Hepatocyte (in vitro differentiated cells): ENCODE results near the gene CXCR4. TPM values are rescaled to one million over a fixed set of nuclear protein-coding genes. Genes with fewer than 3 reads are reported as not detected.

Source experiments
- DNase-seq: peaks from one replicate; pipeline ENCODE4 v3.0.0-alpha.2; 2016; ENCODE audit warnings: low spot score
- H2AFZ ChIP-seq: fragments of 200-600 bp; sonication (generic); 2 replicates; pipeline ENCODE4 v1.6.0; 2016; ENCODE audit warnings: antibody characterized with exemption, mild to moderate bottlenecking
- H3K27ac ChIP-seq: fragments of 200-600 bp; sonication (generic); 2 replicates; pipeline ENCODE4 v1.5.1; 2016; ENCODE audit warnings: mild to moderate bottlenecking
- H3K27me3 ChIP-seq: fragments of 200-600 bp; sonication (generic); 2 replicates; pipeline ENCODE4 v1.6.1; 2016
- H3K36me3 ChIP-seq: fragments of 200-600 bp; sonication (generic); replicated peaks from 2 replicates; pipeline ENCODE4 v1.5.1; 2016; ENCODE audit warnings: low read depth; ENCODE audit not compliant: insufficient read depth
- H3K4me1 ChIP-seq: fragments of 200-600 bp; sonication (generic); 2 replicates; pipeline ENCODE4 v1.5.1; 2016; ENCODE audit warnings: mild to moderate bottlenecking, moderate library complexity; ENCODE audit not compliant: insufficient read depth
- H3K4me2 ChIP-seq: fragments of 200-600 bp; sonication (generic); 2 replicates; pipeline ENCODE4 v1.6.0; 2016
- H3K4me3 ChIP-seq: fragments of 200-600 bp; sonication (generic); 2 replicates; pipeline ENCODE4 v1.5.1; 2016; ENCODE audit warnings: mild to moderate bottlenecking
- H3K79me2 ChIP-seq: fragments of 200-600 bp; sonication (generic); 2 replicates; pipeline ENCODE4 v1.6.0; 2017; ENCODE audit warnings: mild to moderate bottlenecking
- H3K9me2 ChIP-seq: fragments of 200-600 bp; sonication (generic); replicated peaks from 2 replicates; pipeline ENCODE4 v1.6.0; 2017; ENCODE audit warnings: mild to moderate bottlenecking; ENCODE audit not compliant: insufficient read depth
- H3K9me3 ChIP-seq: fragments of 200-600 bp; sonication (generic); 2 replicates; pipeline ENCODE4 v1.5.1; 2016; ENCODE audit warnings: low read depth, mild to moderate bottlenecking
- H4K20me1 ChIP-seq: fragments of 200-600 bp; sonication (generic); 2 replicates; pipeline ENCODE4 v1.6.0; 2016; ENCODE audit warnings: mild to moderate bottlenecking; ENCODE audit not compliant: insufficient read depth, poor library complexity, severe bottlenecking
- CTCF ChIP-seq: fragments of 200-600 bp; sonication (generic); IDR thresholded peaks from 2 replicates; pipeline ENCODE4 v1.5.1; 2016; ENCODE audit warnings: antibody characterized with exemption, mild to moderate bottlenecking; ENCODE audit not compliant: poor library complexity
- EZH2 ChIP-seq: fragments of 200-600 bp; sonication (generic); IDR thresholded peaks from 2 replicates; pipeline ENCODE4 v1.6.1; 2016; ENCODE audit warnings: antibody characterized with exemption, mild to moderate bottlenecking, borderline replicate concordance
- EZH2phosphoT487 ChIP-seq: fragments of 200-600 bp; sonication (generic); IDR thresholded peaks from one replicate; pipeline ENCODE4 v1.6.1; 2018; ENCODE audit warnings: antibody characterized with exemption, mild to moderate bottlenecking, low read depth, moderate library complexity; ENCODE audit not compliant: unreplicated experiment, severe bottlenecking
- whole genome bisulfite sequencing: methylation state at CpG from one replicate; pipeline ENCODE4 v1.1.6; 2016; ENCODE audit warnings: low lambda C conversion rate; ENCODE audit errors: missing lambda C conversion rate; 5-methylcytosine and 5-hydroxymethylcytosine counted together
- polyA plus RNA-seq: library from polyadenylated mRNA; unstranded; fragments of >200 nt; fragmentation: Nextera tagmentation; extraction: Ambion mirVana; gene quantifications from 2 replicates; pipeline ENCODE4 v1.2.1, GENCODE V29; 2016
- total RNA-seq: library from RNA; depleted of rRNA; stranded (reverse); fragments of >200 nt; gene quantifications from 2 replicates; pipeline ENCODE4 v1.2.3, GENCODE V29; 2014

The CXCR4 gene
- total and polyA plus RNA-seq, 2 experiments from 2014 or later, result 3.8 to 6.2 TPM

GRCh38 chr2:136131961-136132824 lies 14.2 kb upstream of the CXCR4 start:
- no peak for TF ChIP-seq EZH2
- TF ChIP-seq CTCF, result no peak
- TF ChIP-seq EZH2phosphoT487, result no peak
- Histone ChIP-seq H4K20me1 (no peaks in the 10 kb centered on the region), H3K4me3 (no peak overlapping the region), H2AFZ (no peak overlapping the region), H3K79me2 (no peaks in the 10 kb centered on the region), H3K36me3 (no peaks in the 10 kb centered on the region), H3K27me3 (no peaks in the 10 kb centered on the region), H3K9me3 (no peaks in the 10 kb centered on the region), H3K9me2 (no peaks in the 10 kb centered on the region), H3K27ac (no peak overlapping the region), H3K4me1 (no peaks in the 10 kb centered on the region), H3K4me2 (no peak overlapping the region)
- 81% methylated on average over 16 of the region's 16 CpGs for whole genome bisulfite sequencing
- no peak for DNase-seq

DNA sequence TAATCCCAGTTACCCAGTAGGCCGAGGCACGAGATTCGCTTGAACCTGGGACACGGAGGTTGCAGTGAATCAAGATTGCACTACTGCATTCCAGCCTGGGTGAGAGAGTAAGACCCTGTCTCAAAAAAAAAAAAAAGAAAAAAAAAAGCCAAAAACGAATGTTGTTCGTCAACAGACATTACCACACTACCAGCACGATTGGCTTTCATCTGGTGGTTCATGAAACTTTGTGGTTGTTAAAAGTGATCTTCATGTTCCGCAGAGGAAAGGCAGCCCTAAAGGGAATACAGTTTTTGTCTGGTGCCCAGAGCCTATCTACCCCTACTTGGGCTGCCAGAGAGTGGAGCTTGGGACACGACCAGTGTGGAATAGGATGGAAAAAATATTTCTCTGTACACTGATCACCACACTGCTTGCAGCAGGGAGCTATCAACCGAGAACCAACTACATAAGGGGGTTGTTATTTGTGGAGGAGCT lies 13.6 kb upstream of the CXCR4 start:
- H3K4me1 ChIP-seq, result no peaks in the 10 kb centered on the region
- 94% methylated on average over 10 of the region's 10 CpGs for WGBS
- TF ChIP-seq EZH2phosphoT487 (no peak), EZH2 (no peak), CTCF (no peak)
- H4K20me1 ChIP-seq, result no peaks in the 10 kb centered on the region
- H3K4me2 ChIP-seq, result no peak overlapping the region
- H2AFZ ChIP-seq, result no peak overlapping the region
- H3K9me3 ChIP-seq, result no peaks in the 10 kb centered on the region
- H3K9me2 ChIP-seq, result no peaks in the 10 kb centered on the region
- DNase-seq, result no peak
- H3K27ac ChIP-seq, result no peak overlapping the region
- no peaks in the 10 kb centered on the region for H3K36me3 ChIP-seq
- H3K79me2 ChIP-seq, result no peaks in the 10 kb centered on the region
- no peak overlapping the region for H3K4me3 ChIP-seq
- H3K27me3 ChIP-seq, result peaks cover 3% of the 10 kb centered on the region

DNA sequence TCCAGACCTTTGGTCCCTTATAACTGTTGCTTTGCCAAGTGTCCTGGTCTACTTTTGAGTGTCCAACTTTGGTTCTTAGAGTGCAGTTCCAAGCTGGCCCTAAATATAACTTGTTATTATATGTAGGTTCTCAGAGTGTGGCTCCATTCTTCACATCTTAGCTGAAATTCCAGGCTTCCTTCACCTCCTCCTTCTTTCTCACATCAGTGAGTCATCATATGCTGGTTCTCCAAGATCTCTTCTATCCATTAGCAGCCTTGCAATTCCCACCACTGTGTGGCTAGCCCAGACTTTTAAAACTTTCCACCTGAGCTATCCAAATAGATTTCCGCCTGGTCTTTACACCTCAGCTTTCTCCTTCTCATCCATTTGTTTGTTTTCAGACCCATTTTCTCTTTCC lies 12.6 kb upstream of the CXCR4 start:
- Histone ChIP-seq H3K9me3 (no peaks in the 10 kb centered on the region), H3K4me1 (peaks cover 7% of the 10 kb centered on the region), H4K20me1 (no peaks in the 10 kb centered on the region), H3K36me3 (no peaks in the 10 kb centered on the region), H3K9me2 (no peaks in the 10 kb centered on the region), H3K4me2 (no peak overlapping the region), H3K4me3 (no peak overlapping the region), H3K27me3 (peaks cover 13% of the 10 kb centered on the region), H3K27ac (no peak overlapping the region), H3K79me2 (no peaks in the 10 kb centered on the region), H2AFZ (no peak overlapping the region)
- 95% methylated on average over 1 of the region's 1 CpG for WGBS
- no peak for DNase-seq
- no peak for TF ChIP-seq EZH2
- TF ChIP-seq EZH2phosphoT487, result no peak
- no peak for TF ChIP-seq CTCF
